Mononuclear cell (primary cell): Measurements from ENCODE around the gene APLF. TPM values are rescaled to one million over a fixed set of nuclear protein-coding genes. Genes with fewer than 3 reads are reported as not detected.

Experiments used
- total RNA-seq: library from RNA; depleted of rRNA; stranded (reverse); fragments of >200 nt; gene quantifications from one replicate; pipeline ENCODE4 v1.2.3, GENCODE V29; 2012

Gene APLF
- total RNA-seq, 1 donor, result 11.2 TPM

Other genes with a start within 250 kb of the APLF start
- gene PPP3R1, start 215.1 kb upstream of the APLF start, total RNA-seq, result 62.1 TPM
- gene CNRIP1, start 147.6 kb upstream of the APLF start, total RNA-seq, result not detected
- 474 TPM for gene PLEK, start 102.3 kb upstream of the APLF start, total RNA-seq
- gene FBXO48, start 291 bp upstream of the APLF start, total RNA-seq, result 0.52 TPM
- under 0.01 TPM for gene PROKR1, start 176.0 kb downstream of the APLF start, total RNA-seq